HG02840 (cell line): Measurements from ENCODE around the gene RNF144A.

Source experiments
- ATAC-seq: cut with Tn5 transposase; IDR thresholded peaks from one replicate; pipeline ENCODE4 v1.9.1; 2021; ENCODE audit warnings: mild to moderate bottlenecking, moderate library complexity, moderate number of reproducible peaks; ENCODE audit not compliant: unreplicated experiment, low FRiP score

The RNF144A gene

GRCh38 chr2:6968319-6969100 is 51.3 kb downstream of the RNF144A start:
- ATAC-seq: no peak

- ATAC-seq: no peak
Observed at GRCh38 chr2:6970551-6970950, 53.3 kb downstream of the RNF144A start.

GRCh38 chr2:6970976-6971480 is 53.8 kb downstream of the RNF144A start:
- ATAC-seq: no peak

GRCh38 chr2:6971502-6971901 is 54.3 kb downstream of the RNF144A start:
- ATAC-seq: no peak

DNA sequence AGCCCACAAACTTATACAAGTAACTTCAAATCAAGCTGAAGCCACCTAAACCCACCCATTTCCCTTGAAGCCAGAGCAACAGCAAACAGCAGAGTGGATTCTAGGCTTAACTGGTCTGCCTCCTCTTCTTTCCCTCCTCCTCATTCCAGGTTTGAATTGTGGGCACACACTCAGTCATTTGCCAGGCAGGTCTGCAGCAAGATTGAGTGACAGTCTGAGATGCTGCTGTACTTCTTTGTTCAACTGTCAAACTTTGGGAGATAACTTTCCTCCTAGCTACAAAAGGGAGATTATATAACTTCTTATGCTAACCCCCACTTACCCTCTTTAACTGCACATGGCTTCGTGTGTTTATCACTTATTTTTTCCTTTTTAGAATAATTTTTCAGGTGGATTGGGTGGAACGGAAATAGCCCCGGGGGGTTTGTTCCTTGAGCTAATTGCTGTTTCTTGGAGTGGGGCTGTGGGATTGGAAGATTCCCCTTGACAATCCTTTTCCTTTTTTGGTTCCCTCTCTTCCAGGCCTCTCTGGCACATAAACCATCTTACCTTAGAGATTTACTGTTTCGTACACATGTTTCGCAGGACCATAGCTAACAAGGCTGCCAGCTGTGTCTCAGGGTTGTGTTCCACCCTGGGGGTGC is 55.0 kb downstream of the RNF144A start:
- no peak for ATAC-seq

- ATAC-seq: no peak
Observed at GRCh38 chr2:6973895-6974545, 56.8 kb downstream of the RNF144A start.

DNA sequence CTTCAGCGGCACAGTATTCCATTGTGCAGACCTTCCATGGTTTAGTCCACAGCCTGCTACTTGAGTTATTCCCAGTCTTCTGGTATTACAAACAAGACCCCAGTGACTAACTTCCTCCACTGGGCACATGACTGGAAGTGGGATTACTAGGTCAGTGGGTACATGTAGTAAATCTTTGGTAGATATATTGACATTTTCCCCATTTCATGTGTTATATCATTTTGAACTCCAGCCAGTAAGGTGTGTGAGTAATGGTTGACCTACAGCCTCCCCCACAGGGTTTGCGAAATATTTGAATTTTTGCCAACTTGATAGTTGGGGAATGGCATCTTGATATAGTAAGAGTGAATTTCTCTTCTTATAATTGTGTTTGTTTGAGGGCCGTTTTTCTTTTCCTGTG is 58.8 kb downstream of the RNF144A start:
- ATAC-seq: no peak

DNA sequence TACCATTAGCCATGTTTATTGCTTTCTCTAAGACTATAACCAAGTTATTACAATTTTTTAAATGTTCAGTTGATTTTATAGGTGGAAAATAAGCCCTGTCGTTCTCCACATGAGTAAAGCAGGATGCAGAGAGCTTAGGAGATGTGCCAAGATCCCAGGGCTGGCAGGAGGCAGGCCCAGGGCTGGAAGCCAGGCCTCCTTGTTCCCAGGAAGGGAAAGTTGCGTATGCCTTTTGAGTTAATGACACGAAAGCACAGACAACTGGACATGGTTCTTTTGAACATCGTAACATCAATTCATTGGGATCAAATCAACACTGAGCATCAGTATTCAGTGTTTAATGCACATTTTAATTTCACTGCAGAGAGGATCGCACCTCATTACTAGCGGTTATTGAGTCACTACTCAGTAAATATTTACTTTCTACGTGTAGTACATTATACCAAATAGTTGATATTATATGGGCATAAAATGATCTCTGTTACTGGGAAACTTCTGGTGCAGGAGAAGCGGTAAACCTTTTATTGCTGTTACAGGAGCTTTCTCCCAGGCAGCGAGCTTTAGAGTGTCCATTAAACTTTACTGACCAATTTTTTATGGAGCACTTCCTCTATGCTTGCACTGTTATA is 60.0 kb downstream of the RNF144A start:
- ATAC-seq: no peak

GRCh38 chr2:6977786-6978185 is 60.6 kb downstream of the RNF144A start:
- no peak for ATAC-seq

GRCh38 chr2:6978991-6979390 is 61.8 kb downstream of the RNF144A start:
- no peak for ATAC-seq

DNA sequence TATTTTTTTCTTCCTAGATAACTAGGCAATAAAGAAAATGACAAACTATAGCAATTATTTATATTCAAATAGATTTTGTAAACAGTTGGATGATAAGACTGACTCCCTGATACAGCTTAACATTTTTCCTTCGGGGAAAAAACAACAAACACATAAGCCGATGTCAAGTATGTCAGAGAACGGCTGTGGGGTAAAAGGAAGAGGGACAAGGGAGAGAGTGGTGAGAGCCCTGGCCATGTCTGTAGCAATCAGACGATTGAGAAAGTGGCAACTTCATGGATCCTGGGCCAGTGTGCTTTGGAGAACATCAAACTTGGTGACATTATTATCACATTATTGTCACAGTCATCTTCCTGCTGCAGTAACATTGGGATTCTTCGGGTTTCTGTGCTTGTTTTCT is 65.2 kb downstream of the RNF144A start:
- no peak for ATAC-seq

DNA sequence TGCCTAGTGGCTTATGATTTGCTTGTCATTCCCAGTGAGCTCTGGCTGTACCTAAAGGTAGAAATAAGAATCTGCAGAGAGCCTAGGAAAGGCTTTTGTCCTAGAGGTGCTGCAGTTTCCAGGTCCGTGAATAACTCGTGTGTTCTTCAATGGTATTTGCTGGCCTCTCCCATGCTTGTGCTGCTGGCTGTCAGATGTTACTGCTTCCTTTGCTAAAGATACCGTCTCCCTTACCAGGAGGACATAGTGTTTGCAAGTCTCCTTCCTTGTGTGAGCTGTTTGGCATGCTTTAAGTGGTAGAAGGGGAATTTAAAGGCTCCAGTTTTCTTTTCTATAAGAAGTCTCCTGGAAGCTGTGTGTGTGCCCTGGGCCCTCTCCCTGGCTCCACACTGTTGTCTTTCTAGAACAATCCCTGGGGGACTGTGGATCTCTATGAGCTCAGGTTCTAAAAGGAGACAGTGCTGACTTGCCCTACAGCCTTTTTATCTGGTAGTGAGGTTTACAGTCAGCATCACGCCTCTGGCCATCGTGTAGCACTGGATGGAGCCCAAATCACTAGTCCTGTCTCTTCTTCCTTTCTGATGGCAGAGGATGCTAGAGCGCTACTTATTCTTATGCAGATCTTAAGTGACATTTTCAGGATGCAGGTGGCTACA is 65.8 kb downstream of the RNF144A start:
- no peak for ATAC-seq

DNA sequence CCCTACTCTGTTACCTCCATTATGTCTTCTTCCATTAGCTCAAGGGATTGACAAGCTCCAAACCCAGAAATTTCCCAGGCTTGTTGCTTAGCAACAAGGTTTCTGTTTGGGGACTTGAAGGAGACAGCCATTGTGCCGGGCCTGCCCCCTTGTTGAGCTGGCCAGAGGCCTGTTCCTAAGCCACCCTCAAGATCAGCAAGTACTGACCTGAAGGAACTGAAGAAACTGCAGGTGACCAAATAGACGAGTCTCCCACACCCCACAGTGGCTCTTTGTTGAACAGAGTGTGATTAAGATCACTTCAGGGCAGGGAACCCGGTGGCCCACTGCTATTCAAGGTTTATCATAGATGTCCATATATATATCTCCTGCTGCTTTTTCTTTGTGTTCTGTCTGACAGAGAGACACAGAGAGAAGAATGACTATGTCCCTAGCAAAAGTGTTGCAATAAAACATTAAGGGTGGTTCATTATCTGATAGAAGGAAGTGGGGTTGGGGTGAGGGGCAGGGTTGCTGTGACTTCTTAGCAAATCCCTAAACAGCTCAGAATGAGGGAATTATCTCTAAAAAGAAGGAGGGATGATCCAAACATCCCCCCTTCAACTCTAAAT is 69.2 kb downstream of the RNF144A start:
- no peak for ATAC-seq

GRCh38 chr2:6986912-6987361 is 69.7 kb downstream of the RNF144A start:
- no peak for ATAC-seq

DNA sequence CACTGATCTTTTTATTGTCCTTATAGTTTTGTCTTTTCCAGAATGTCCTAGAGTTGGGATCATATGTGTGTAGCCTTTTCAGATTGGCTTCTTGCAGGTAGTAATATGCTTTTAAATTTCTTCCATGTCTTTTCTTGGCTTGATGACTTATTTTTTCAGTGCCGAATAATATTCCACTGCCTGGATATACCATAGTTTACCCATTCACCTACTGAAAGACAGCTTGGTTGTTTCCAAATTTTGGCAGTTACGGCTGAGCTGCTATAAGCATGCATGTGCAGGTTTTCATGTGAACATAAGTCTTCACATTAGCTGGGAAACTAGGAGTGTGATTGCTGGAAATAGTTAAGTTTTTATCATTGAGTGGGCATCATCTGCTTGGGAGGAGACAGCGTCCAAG is 73.7 kb downstream of the RNF144A start:
- no peak for ATAC-seq

DNA sequence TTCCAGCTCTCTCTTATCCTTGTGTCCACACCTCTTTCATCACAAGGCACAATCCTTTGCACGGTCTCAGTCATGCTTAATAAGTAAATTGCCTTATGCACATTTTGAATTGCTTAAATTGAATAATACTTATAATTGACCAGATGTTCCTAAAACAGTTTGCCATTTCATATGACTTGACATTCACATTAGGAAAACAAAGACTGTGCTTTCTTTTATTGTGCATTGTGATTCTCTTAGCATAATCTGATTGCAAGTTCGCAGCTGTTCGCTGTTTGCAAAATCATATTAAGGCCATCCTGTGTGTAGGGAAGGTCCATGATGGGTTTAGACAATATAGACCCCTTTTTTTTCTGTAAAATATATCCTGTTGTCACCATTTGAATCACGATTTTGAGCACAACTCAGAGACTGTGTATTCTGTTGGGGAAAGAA is 75.6 kb downstream of the RNF144A start:
- no peak for ATAC-seq

DNA sequence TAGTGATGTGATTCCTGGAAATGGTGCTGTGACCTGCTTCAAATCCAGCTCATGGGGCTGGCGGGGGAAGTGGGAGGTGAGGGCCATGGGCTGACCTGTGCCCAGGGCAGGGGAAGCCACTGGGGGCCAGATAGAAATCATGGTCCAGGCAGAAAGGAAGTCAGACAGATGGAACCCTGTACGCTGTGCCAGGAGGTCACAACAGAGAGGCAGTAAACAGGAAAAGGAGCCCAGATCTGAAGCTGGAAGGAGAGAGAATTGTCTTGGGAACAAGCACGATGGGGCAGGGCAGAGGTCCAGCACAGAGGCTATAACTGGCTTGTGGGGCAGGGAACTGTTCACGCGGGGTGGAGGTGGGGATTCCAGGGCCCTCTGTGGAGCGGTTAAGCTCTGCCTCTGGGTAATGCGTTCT is 76.0 kb downstream of the RNF144A start:
- ATAC-seq: no peak

DNA sequence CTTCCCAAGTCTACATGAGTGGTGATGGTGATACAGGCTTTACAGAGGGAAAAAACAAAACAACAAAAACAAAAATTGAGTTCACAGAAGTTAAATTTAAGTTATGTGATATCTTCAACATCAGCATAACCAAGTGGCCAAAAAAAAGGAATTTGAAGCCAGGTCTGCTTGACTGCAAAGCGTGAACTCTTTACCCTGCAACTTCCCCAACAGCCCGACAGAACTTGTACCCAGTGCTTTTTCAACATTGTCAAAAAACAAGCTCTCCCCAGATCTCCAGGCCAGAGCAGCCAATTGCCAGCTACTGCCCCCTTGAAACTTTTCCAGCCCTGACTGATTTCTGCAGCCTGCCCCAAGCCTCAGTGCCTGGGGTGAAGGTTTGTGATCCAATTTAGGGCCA is 76.7 kb downstream of the RNF144A start:
- ATAC-seq: no peak

GRCh38 chr2:6994536-6995128 is 77.4 kb downstream of the RNF144A start:
- ATAC-seq: no peak
